GM21786 (cell line): Measurements from ENCODE around the gene FOXJ3.

Experiments
- ATAC-seq: cut with Tn5 transposase; IDR thresholded peaks from one replicate; pipeline ENCODE4 v1.9.1; 2021; ENCODE audit not compliant: unreplicated experiment

The FOXJ3 gene

DNA sequence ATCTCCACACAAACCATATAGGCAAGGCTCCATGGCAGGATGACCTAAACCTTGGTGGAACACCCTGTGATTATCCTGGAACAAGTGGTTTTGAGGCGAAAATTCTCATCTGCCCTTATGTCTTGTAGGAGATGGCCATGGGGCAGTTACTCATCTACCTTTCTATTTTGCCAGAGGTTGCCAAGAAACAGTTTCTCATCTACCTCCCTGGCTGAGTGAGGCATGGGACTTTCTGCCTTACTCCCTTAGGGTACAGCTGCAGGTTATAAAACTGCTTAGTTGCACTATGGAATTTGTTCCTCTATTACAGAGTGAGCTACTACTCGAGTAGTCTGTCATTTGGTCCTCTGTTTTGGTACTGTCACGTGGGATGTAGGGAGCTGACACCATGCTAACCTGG is 139.2 kb downstream of the FOXJ3 start:
- ATAC-seq = no peak

DNA sequence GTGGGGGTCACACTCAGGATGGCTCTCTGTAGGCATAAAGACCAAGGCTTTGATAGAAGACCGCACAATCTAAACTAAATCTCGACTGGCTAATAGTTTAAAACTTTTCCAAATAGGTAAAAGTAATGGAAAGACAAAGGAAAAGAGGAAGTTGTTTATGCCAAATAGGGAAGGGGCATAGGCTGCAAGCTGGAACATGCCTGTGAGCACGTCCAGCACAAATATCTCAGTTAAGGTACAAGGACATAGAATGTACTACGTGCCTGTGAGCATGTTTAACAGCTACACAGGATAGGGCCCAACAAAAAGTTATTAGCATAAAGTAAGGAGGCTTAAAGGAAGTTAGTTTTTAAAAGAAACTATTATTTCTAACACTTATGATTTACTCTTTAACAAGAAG is 142.9 kb downstream of the FOXJ3 start:
- no peak for ATAC-seq

DNA sequence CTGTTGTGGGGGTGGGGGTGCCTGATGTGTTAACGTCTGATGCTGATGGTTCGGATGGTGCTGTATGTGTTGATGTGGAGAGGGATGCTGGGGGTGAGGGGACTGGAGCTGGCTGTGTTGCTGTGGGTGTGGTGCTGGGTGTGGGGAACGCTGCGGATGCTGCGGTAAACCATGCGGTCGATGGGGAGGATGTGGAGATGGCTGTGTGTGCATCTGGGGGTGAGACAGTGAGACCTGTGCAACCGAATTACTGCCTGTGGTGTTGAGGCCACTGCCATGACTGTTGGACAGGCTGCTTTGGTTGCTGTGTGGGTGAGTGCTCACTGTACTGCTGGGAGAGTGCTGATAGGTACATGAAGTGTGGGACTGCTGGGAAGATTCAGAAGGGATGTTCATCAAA is 143.7 kb downstream of the FOXJ3 start:
- ATAC-seq = no peak

DNA sequence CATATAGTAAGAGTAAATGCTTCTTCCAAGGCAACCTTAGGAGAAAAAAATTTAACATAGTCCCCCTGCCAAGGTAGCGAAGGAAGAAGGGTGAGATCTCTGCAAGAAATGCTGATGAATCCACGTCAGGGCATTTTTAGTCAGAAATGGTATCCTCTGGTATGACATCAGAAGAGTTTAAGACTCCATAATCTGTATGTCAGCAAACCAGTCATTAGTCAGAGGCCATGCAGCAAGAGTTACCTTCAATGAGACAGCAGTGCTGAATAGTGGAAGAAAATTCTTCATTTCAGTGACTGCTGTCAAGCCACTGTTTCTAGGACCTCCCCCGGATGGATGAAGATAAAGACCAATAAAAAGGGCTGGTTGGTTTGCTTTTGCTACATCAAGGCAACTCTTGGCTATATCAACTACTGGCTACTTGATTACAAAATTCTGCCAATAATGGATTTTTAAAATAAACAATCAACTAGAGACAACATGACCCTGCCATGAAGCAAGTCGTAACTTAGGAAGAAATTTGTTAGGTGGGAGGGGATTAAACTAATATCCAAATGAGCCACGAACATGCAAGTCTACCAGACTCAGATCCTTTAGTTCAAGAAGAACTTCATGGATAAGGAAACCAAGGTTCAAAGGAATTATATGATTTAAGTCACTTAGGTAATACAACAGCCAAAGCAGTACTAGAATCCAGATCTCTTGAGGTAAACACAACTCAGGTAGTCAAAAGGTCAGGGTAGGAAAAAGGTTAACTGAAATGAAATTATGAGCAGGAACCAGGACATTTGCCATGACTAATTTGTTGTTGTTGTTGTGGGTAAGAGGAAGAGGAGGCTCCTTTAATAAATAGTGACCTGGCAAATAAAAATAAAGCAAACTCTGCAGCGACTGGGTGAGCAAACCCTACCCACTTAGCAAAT is 144.8 kb downstream of the FOXJ3 start:
- no peak for ATAC-seq

DNA sequence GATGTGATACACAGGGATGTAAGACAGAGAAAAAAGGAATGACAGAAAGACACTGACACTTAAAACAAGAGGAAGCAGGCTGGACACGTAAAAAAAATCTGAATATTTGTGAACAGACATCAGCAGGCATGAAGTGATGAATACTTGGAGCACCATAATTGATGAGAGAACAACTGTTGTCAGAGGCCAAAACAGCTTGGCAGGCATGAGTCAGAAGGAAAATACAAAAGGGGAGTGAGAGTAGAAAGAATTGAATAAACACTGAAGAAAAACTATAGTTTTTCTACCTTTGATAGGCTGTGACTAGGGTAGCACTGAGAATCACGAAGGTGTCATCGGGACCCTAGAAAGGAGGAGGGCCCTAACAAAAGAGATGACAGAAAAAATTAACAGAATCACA is 148.9 kb downstream of the FOXJ3 start:
- ATAC-seq = no peak

DNA sequence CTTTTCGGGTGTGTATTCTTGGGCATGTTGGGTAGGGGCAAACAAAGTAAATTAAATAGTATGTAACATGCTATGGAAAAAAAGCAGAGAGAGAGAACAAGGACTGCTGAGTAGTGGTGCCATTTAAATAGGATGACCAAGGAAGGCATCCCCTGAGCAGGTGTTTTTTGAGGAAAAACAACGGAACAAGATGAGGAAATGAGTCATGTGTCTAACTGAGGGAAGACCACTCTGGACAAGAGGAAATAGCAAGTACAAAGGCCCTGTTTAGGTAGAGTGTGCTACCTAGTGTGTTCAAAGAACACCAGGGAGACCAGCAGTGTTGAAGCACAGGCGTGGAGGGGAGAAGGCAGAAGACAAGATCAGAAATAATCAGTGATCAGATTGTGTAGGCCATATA is 150.4 kb downstream of the FOXJ3 start:
- no peak for ATAC-seq

DNA sequence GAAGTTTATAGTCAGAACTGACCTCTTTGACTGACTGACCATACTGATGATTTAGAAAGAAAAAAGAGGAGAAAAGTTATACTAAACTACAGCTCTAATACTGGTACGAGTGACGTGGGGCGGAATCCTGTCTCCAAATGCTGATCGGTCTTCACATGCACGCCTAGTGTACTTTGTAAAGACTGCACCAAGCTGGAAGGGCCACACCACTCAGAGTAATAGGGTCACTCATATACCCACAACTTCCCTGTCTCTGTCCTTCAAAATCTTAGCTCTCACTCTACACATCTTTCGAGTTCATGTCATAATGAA is 151.1 kb downstream of the FOXJ3 start:
- ATAC-seq = no peak

DNA sequence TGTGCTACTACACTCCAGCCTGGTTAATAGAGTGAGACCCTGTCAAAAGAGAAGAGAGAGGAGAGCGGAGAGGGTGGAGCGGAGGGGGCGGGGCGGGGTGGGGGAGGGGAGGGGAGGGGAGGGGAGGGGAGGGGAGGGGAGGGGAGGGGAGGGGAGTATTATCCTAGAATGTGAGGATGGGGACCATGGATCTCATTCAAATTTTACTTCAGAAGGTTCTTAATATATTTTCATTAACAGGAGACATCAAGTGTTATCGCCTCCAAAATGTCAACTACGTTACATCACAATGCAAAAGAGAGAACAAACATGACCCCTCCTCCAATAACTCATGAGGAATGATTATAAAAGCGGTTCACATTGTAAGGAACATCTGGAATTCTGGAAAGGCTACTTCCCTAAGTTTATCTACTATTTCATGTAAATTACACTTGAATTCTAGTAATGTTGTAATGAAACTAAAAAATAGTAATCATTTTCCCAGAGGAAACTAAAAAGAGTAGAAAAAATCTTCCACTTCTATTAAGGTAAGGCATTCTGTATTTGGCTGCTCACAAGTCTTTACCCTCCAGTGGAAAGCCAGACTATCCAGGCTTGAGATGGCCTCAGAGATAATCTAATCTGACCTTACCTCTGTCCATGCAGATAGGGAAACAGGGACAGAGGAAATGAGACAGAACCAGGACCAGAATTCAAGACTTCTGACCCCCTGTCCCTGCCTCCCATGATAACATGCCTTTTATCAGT is 151.7 kb downstream of the FOXJ3 start:
- no peak for ATAC-seq

DNA sequence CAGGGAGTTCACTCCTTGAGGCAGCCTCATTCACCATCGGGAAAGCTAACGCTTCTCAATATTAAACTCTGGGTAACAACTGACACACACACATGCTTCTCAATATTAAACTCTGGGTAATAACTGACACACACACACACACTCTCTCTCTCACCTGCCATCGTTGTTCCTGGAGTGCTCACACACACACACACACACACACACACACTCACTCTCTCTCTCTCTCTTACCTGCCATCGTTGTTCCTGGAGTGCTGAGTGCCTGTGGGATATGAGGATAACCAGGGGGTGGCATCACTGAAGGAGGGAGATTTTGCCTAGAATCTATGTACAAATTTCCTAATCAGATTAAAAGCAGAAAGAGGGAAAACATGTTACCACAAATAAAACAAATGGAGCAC is 153.3 kb downstream of the FOXJ3 start:
- no peak for ATAC-seq

DNA sequence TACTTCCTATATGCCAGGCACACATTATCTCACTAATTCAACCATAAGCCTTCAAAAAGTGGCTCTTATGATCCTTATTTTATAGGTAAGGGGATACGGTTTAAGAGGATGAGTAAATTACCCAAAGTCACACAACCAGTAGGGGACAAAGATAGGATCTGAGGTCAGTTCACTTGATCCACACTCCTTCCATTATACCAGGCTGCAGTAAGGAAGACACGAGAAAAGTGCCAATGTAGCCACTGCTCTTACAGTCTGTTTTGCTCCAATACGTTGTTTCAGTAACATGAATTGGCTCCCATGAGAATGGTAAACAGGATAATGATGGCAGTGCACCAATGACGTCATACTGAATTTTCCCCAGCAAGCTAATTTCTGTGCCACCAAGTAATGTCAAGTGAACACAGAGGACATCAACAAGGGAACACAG is 155.1 kb downstream of the FOXJ3 start:
- ATAC-seq = no peak

DNA sequence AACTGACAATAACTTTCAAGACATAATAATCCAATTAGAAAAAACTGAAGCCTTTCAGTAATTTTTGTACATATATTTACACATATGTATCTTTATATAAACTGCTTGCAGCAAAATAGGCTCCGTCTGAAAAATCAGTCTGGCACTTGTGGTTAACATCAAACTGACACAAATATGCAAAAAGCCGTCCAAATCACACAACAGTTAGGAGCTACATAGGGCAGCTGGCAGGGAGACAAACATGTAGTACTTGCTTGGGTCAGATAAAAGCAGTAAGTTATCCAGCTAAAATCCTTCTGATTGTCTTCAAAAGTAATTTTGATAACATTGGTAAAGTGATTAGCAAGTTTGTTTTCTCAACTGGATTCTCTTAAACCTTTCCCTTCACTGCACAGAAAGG is 155.8 kb downstream of the FOXJ3 start:
- ATAC-seq = no peak

DNA sequence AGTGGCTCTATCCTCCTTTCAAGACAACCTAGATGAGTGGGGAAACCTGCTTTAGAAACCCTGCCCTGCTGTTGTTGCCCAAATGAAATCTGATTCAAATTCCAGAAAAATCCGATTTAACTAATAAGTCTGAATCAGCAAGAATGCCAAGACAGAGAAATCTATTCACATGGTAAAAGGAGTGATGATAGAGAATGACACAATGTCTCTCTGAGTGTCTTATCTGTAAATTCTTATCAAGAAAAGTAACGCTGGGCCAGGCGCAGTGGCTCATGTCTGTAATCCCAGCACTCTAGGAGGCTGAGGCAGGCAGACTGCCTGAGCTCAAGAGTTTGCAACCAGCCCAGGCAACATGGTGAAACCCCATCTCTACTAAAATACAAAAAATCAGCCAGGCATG is 156.8 kb downstream of the FOXJ3 start:
- no peak for ATAC-seq

DNA sequence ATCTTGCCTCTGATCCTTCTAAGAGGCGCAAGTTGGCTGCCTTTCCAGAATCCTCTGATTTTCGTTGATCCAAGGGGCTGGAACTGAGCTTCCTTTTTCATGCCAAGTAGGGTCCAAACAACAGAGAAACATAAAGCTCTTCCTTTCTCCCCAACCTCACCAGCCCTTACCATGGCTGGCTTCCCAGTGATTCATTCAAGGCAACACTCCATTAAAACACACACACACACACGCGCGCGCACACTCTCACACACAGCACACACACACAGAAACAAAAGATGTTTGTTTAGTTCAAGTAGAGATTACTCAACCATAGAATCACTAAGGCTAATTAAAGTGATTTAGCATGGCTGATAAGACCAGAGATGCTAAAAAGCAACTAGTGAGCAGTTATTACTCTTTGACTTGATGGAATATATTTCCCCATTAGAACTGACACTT is 157.5 kb downstream of the FOXJ3 start:
- no peak for ATAC-seq

DNA sequence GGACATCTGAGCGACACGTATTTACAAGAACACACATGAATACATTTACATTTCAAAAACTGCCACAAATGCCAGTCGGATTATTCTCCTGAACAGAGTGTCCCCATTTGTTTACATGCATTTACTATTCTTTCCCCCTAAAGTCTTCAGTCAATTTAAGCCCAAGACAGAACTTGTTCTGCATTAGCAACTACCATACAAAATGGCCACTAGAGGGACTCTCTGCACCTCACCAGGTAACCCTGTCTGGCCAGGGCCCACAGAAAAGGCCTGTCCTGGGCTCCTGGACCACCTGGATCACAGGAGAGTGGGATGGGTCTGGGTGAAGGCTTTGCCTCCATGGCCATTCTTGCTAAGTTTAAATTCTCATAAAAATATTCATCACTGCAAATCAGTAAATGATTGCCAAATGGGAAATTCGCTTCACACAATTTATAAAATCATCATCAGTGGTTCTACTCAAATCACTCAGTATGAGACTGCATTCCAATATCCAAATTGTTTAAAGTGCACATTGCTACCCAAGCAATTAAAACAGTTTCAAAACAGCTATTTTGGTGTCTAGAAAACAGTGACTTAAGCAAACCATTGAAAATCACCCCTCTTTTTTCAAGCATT is 158.0 kb downstream of the FOXJ3 start:
- no peak for ATAC-seq

DNA sequence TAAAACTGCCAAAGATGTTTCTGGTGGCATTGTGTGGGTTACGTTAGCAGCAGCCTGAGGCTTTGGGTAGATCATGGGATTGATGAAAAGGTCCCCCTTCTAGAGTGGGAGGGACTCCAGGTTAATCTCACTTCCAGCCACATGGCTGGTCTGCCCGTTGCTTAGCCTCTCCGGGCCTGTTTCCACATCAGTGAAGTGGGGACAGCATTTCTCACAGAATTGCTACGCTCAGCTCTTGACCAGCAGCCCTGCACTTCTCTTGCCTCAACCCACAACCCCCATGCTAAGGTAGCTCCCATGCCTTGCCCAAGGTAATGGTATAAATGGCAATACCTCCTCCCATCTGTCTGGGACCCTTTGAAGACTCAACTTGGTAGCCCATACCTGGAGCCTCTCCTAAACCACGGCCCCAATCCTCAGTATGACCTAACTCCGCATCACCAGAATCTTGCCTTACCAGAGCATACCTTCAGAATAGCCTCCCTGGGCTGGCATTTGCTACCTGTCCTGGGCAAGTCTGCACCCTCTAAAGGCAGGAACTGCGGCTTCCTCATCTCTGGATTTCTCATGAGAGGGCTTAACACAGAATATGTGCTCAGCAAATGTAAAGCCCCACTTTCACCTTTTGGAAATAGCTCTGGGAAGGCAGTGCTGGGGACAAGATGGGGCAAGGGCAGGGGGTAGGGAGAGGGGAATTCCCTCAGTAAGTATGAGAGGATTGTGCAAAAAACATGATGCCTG is 159.6 kb downstream of the FOXJ3 start:
- ATAC-seq = no peak

DNA sequence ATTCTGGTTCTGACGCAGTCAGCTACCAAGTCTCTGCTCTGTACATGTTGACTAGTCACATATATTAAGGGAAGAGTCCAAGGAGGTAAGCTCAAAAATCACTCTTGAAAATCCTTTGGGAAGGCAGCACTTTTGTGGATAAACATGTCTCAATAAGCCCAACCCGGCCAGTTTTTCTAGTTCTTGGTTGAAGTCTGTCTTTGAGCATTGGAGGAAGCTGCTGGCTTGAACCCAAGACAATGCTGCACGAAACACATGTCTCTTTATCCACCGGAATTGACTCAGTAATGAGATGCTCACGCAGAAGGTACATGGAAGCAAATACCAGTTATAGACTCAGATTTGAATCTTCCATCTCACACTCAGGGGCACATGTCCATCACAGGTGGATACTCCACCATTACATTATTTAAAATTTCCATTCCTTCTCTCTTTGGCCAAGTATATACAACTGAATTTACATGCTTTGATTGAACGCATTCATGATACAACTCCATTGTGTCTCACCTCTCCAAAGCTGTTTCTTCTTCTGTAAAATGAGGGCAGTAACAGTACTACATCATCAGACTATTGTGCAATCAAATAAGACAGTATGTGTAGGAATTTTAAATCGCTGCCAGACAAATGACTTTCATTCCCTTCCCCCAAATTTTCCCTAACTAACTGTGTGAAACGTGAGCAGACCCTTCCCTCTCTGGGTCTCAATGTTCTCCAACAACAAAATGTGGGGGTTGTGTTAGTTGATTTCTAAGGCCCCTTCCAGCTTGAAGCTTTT is 160.9 kb downstream of the FOXJ3 start:
- ATAC-seq = no peak

DNA sequence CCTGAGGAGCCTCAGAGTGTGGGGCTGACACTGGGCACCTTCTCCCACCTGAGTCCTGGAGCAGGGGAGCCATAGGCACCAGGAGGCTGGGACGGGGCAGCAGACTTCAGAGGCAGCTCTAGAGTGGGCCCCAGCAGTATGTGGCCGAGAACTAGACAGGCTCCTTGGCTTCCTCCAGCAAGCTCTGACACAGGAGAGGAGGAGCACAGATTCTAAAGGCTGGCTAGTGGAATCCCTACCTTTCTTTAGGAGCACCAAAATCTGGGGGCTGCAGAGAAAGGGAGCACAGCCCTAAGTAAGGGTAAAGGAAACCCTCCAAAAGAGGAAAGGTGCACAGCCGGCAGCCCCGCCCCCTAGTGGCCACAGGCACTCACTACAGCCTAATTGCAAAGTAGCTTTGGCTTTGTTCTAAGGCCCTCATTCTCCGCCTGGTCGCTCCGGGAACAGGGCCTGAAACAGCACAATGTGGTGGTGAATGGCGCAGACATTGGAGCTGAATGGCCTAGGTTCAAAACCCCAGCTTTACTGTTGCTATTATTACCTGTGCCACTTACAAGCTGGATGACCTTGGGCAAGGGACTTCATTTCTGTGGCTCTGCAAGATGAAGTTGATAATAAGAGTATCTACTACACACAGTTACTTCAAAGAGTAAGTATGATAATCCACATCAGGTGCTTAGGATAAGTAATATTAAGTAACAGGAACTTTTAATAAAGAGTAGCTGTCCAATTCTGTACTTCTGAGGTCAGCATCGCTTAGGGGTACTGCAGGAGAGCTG is 161.7 kb downstream of the FOXJ3 start:
- ATAC-seq = no peak

DNA sequence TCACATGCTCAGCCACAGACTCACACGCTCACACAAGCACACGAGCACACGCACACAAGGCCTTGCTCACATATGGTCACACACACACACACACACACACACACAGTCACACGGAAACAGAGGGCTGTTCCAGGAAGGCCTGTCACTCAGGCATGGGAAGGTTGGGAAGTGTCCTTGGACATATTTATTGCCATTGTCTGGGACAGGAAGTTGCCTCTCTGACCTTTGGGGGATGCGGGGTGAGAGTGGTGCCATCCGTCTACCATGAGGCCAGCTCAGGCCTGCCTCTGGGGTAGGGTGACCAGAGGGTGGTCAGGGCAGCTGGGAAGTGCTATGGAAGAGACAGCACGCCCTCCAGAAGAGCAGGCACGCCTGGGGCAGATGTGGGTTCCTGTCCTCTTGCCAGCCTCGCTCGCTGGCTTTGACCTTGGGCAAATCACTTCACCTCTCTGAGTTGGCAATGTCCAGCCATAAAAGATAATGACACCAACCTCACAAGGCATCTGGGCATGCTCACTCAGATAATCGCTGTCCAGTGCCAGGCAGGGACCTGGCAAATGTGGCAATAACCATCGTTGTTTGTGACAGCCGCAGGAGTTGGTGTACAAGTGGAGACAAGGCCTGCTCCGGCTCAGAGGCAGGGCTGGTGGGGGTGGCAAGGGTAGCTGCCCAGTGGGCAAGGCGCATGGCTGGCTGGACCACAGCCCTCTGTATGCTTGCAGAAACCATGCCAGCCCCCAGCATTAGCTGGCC is 162.5 kb downstream of the FOXJ3 start:
- ATAC-seq = no peak

DNA sequence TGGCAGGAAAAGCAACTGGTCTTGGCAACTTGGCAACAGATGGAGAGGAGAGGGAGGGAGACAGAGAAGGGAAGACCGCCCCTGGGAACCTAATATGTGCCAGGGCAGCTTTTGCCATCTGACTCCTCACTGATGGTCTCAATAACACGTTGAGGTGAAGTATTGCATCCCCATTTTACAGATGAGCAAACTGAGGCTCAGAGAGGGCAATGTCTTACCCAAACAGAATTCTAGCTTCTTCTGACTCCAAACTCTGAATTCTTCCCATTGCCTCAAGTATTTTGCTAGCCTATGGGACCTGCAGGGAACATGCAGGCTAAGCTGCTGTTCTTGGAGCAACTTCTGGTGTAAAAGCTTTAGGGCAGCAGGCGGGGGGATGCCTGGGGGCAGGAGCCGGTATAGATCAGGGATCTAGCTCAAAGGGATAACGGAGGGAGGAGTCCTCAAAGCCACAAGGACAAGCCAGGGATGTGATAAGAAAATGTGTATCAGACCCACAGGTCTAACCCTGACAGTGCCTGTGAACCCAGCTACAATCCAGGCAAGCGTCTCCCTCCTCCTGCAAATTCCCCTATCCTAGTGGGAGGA is 163.3 kb downstream of the FOXJ3 start:
- ATAC-seq = no peak
